ENCODE data around the gene COL4A1.

Gene COL4A1

GRCh38 chr13:110234532-110234931 lies 72.4 kb downstream of the COL4A1 start:
- no peak for DNase-seq

- no peak for DNase-seq
These were observed 73.0 kb downstream of the COL4A1 start for GRCh38 chr13:110233951-110234280.

GRCh38 chr13:110233181-110233950 lies 73.6 kb downstream of the COL4A1 start:
- DNase-seq = no peak

- DNase-seq = no peak
These were observed 74.2 kb downstream of the COL4A1 start for GRCh38 chr13:110232756-110233155.

GRCh38 chr13:110232142-110232541 lies 74.8 kb downstream of the COL4A1 start:
- DNase-seq = no peak

GRCh38 chr13:110231348-110232047 lies 75.5 kb downstream of the COL4A1 start:
- no peak for DNase-seq

GRCh38 chr13:110230661-110231347 lies 76.2 kb downstream of the COL4A1 start:
- no peak for DNase-seq

GRCh38 chr13:110229905-110230563 lies 76.9 kb downstream of the COL4A1 start:
- DNase-seq = no peak

GRCh38 chr13:110228936-110229904 lies 77.7 kb downstream of the COL4A1 start:
- no peak for DNase-seq

GRCh38 chr13:110227864-110228643 lies 78.9 kb downstream of the COL4A1 start:
- no peak for DNase-seq

GRCh38 chr13:110227416-110227815 lies 79.5 kb downstream of the COL4A1 start:
- DNase-seq = no peak

- DNase-seq = no peak
These were observed 81.1 kb downstream of the COL4A1 start for GRCh38 chr13:110225609-110226574.

- DNase-seq = no peak
These were observed 82.0 kb downstream of the COL4A1 start for GRCh38 chr13:110225003-110225402.

GRCh38 chr13:110224519-110224918 lies 82.4 kb downstream of the COL4A1 start:
- no peak for DNase-seq

GRCh38 chr13:110221406-110222117 lies 85.4 kb downstream of the COL4A1 start:
- DNase-seq = no peak

GRCh38 chr13:110220471-110220870 lies 86.5 kb downstream of the COL4A1 start:
- DNase-seq = no peak

GRCh38 chr13:110218581-110219201 lies 88.3 kb downstream of the COL4A1 start:
- no peak for DNase-seq

- DNase-seq = no peak
These were observed 89.1 kb downstream of the COL4A1 start for GRCh38 chr13:110217811-110218210.

- no peak for DNase-seq
These were observed 89.9 kb downstream of the COL4A1 start for GRCh38 chr13:110217085-110217484.

Data from NCI-H187 treated with DMSO at 0.1 percent for 48 hours (cell line).